GM23338 (cell line): ENCODE measurements around the gene ACSL6.

Source experiments
- EZH2 ChIP-seq: fragments of 200-600 bp; sonication (generic); IDR thresholded peaks from one replicate; pipeline ENCODE4 v1.8.0; 2017; ENCODE audit warnings: antibody characterized with exemption, mild to moderate bottlenecking, low read depth; ENCODE audit not compliant: unreplicated experiment
- EZH2phosphoT487 ChIP-seq: fragments of 200-600 bp; sonication (generic); IDR thresholded peaks from one replicate; pipeline ENCODE4 v1.8.1; 2018; ENCODE audit warnings: antibody characterized with exemption; ENCODE audit not compliant: unreplicated experiment
- JUNB ChIP-seq: IDR thresholded peaks from one replicate; pipeline ENCODE4 v1.6.1; 2016; ENCODE audit warnings: antibody characterized with exemption; ENCODE audit not compliant: unreplicated experiment
- POLR2AphosphoS5 ChIP-seq: IDR thresholded peaks from 2 replicates; pipeline ENCODE4 v1.6.1; 2016; ENCODE audit warnings: antibody characterized with exemption, low read depth
- STAT1 ChIP-seq: IDR thresholded peaks from one replicate; pipeline ENCODE4 v1.6.1; 2016; ENCODE audit warnings: antibody characterized with exemption; ENCODE audit not compliant: unreplicated experiment
- ZNF331 ChIP-seq: fragments of 250-450 bp; sonication (Bioruptor Pico); IDR thresholded peaks from 2 replicates; pipeline ENCODE4 v1.5.0; 2020; ENCODE audit warnings: low read depth, mild to moderate bottlenecking, moderate library complexity
- TF ChIP-seq, protein P1 (sequence below): IDR thresholded peaks from one replicate; pipeline ENCODE4 v1.6.1; 2018; ENCODE audit warnings: antibody characterized with exemption; ENCODE audit not compliant: unreplicated experiment
- TF ChIP-seq, protein P2 (sequence below), 2 experiments: fragments of 200-600 bp in 1 of 2; sonication (generic) in 1 of 2; conservative IDR thresholded peaks; 2 replicates each; pipeline versions ENCODE4 v1.5.1 to v1.6.1; 2016 to 2017; ENCODE audit warnings: antibody characterized with exemption in 2 of 2, low read depth in 2 of 2, mild to moderate bottlenecking in 2 of 2, moderate library complexity in 1 of 2

DNA sequence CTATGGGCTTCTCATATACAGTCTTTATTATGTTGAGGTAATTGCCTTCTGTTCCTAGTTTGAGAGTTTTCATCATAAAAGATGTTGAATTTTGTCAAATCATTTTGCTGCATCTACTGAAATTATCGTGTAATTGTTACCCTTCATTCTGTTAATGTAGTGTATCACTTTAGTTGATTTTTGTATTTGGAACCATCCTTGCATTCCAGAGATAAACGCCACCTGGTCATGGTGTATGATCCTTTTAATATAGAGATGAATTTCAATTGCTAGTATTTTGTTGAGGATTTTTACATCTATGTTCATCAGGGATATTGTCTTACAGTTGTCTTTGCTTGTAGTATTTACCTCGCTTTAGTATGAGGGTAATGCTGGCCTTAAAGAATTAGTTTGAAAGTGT lies 85.3 kb downstream of the ACSL6 start:
- TF ChIP-seq, protein P1, sequence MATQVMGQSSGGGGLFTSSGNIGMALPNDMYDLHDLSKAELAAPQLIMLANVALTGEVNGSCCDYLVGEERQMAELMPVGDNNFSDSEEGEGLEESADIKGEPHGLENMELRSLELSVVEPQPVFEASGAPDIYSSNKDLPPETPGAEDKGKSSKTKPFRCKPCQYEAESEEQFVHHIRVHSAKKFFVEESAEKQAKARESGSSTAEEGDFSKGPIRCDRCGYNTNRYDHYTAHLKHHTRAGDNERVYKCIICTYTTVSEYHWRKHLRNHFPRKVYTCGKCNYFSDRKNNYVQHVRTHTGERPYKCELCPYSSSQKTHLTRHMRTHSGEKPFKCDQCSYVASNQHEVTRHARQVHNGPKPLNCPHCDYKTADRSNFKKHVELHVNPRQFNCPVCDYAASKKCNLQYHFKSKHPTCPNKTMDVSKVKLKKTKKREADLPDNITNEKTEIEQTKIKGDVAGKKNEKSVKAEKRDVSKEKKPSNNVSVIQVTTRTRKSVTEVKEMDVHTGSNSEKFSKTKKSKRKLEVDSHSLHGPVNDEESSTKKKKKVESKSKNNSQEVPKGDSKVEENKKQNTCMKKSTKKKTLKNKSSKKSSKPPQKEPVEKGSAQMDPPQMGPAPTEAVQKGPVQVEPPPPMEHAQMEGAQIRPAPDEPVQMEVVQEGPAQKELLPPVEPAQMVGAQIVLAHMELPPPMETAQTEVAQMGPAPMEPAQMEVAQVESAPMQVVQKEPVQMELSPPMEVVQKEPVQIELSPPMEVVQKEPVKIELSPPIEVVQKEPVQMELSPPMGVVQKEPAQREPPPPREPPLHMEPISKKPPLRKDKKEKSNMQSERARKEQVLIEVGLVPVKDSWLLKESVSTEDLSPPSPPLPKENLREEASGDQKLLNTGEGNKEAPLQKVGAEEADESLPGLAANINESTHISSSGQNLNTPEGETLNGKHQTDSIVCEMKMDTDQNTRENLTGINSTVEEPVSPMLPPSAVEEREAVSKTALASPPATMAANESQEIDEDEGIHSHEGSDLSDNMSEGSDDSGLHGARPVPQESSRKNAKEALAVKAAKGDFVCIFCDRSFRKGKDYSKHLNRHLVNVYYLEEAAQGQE = no peak
- TF ChIP-seq EZH2phosphoT487 = no peak
- TF ChIP-seq POLR2AphosphoS5 = no peak
- TF ChIP-seq, protein P2, sequence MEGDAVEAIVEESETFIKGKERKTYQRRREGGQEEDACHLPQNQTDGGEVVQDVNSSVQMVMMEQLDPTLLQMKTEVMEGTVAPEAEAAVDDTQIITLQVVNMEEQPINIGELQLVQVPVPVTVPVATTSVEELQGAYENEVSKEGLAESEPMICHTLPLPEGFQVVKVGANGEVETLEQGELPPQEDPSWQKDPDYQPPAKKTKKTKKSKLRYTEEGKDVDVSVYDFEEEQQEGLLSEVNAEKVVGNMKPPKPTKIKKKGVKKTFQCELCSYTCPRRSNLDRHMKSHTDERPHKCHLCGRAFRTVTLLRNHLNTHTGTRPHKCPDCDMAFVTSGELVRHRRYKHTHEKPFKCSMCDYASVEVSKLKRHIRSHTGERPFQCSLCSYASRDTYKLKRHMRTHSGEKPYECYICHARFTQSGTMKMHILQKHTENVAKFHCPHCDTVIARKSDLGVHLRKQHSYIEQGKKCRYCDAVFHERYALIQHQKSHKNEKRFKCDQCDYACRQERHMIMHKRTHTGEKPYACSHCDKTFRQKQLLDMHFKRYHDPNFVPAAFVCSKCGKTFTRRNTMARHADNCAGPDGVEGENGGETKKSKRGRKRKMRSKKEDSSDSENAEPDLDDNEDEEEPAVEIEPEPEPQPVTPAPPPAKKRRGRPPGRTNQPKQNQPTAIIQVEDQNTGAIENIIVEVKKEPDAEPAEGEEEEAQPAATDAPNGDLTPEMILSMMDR (conservative IDR thresholded peaks at IDR 0.05; ENCODE audit: low read depth in 2 of 2) = no peak
- no peak for TF ChIP-seq EZH2
- no peak for TF ChIP-seq STAT1
- TF ChIP-seq JUNB = no peak
- TF ChIP-seq ZNF331 (CRISPR knock-in tag) = no peak
